B cell (primary cell): ENCODE data around the gene DMKN. TPM values are rescaled to one million over a fixed set of nuclear protein-coding genes. Genes with fewer than 3 reads are reported as not detected.

Source experiments
- ATAC-seq: fragments of 200-7000 bp; cut with Tn5 transposase; one replicate; pipeline ENCODE4 v1.10.0; 2021; ENCODE audit warnings: low read depth, mild to moderate bottlenecking, moderate number of reproducible peaks, moderate library complexity
- CTCF ChIA-PET: fragments of 350-600 bp; sonication (Branson Sonifier 250); formaldehyde crosslinking; loops from one replicate; lab custom pipeline; 2021; ENCODE audit warnings: antibody characterized with exemption, inconsistent platforms; lab: Charles Lee
- POLR2A ChIA-PET: fragments of 350-600 bp; sonication (Branson Sonifier 250); formaldehyde crosslinking; loops from one replicate; lab custom pipeline; 2021; ENCODE audit warnings: antibody characterized with exemption; lab: Charles Lee
- DNase-seq: peaks from one replicate; pipeline ENCODE4 v3.0.0; 2013
- H2AFZ ChIP-seq: 2 replicates; pipeline ENCODE4 v1.6.1; 2012; ENCODE audit warnings: mild to moderate bottlenecking, low read depth, low read length; ENCODE audit not compliant: insufficient read depth, poor library complexity, severe bottlenecking
- H3K27ac ChIP-seq, 2 donors: 1 replicate in 1 of 2; 2 replicates in 1 of 2; pipeline ENCODE4 v1.5.1; 2012 to 2013; ENCODE audit warnings: low read length in 2 of 2, mild to moderate bottlenecking in 2 of 2, moderate library complexity in 1 of 2
- H3K27me3 ChIP-seq, 4 experiments: fragments of 200-600 bp in 1 of 4; sonication (generic) in 1 of 4; replicated peaks in 1 of 4; 1 replicate in 2 of 4; 2 replicates in 2 of 4; pipeline versions ENCODE4 v1.6.1 to v1.7.0; 2013 to 2016; ENCODE audit warnings: low read length in 3 of 4, mild to moderate bottlenecking in 2 of 4, mixed read lengths in 1 of 4, moderate library complexity in 1 of 4; ENCODE audit not compliant: insufficient read depth in 4 of 4, control insufficient read depth in 3 of 4; ENCODE audit errors: control extremely low read depth in 1 of 4
- H3K36me3 ChIP-seq, 2 experiments: replicated peaks in 1 of 2; 1 replicate in 1 of 2; 2 replicates in 1 of 2; pipeline versions ENCODE4 v1.6.1 to v1.7.1; 2013; ENCODE audit warnings: low read length in 1 of 2; ENCODE audit not compliant: insufficient read depth in 2 of 2, control insufficient read depth in 1 of 2; ENCODE audit errors: control extremely low read depth in 1 of 2, extremely low read depth in 1 of 2
- H3K4me1 ChIP-seq, 2 donors: fragments of 200-600 bp in 1 of 2; sonication (generic) in 1 of 2; 1 replicate in 1 of 2; 2 replicates in 1 of 2; pipeline versions ENCODE4 v1.5.1 to v1.6.1; 2013 to 2017; ENCODE audit warnings: low read length in 2 of 2; ENCODE audit not compliant: control insufficient read depth in 2 of 2, insufficient read depth in 2 of 2
- H3K4me2 ChIP-seq: replicated peaks from 2 replicates; pipeline ENCODE3; 2012; ENCODE audit warnings: mild to moderate bottlenecking, low read depth, low read length; ENCODE audit not compliant: poor library complexity, severe bottlenecking
- H3K4me3 ChIP-seq, 5 experiments: fragments of 200-600 bp in 1 of 5; sonication (generic) in 1 of 5; 1 replicate in 3 of 5; 2 replicates in 2 of 5; pipeline versions ENCODE4 v1.5.1 to v1.7.0; 2011 to 2016; ENCODE audit warnings: low read length in 4 of 5, mild to moderate bottlenecking in 4 of 5, low read depth in 2 of 5, control low read depth in 1 of 5, moderate library complexity in 1 of 5; ENCODE audit not compliant: insufficient read depth in 1 of 5; ENCODE audit errors: control extremely low read depth in 1 of 5, extremely low read depth in 1 of 5
- H3K79me2 ChIP-seq: fragments of 200-600 bp; sonication (generic); one replicate; pipeline ENCODE4 v1.6.0; 2016; ENCODE audit warnings: low read length; ENCODE audit not compliant: control insufficient read depth, insufficient read depth
- H3K9ac ChIP-seq: fragments of 200-600 bp; sonication (generic); 2 replicates; pipeline ENCODE4 v1.6.1; 2017; ENCODE audit warnings: mild to moderate bottlenecking, low read length, moderate library complexity
- H3K9me3 ChIP-seq, 3 donors: one replicate each; pipeline versions ENCODE4 v1.6.1 to v1.7.1; 2013; ENCODE audit warnings: low read length in 2 of 3; ENCODE audit not compliant: control insufficient read depth in 2 of 3, insufficient read depth in 1 of 3; ENCODE audit errors: control extremely low read depth in 1 of 3
- H4K20me1 ChIP-seq: 2 replicates; pipeline ENCODE4 v1.6.0; 2012; ENCODE audit warnings: mild to moderate bottlenecking, low read length; ENCODE audit not compliant: insufficient read depth, control insufficient read depth, poor library complexity, severe bottlenecking
- H3K27ac Mint-ChIP-seq: one replicate; pipeline ENCODE4 v1.8.0; 2021; ENCODE audit warnings: mixed read lengths
- H3K27me3 Mint-ChIP-seq: one replicate; pipeline ENCODE4 v1.8.0; 2021; ENCODE audit warnings: mixed read lengths
- H3K4me1 Mint-ChIP-seq: one replicate; pipeline ENCODE4 v1.8.0; 2021; ENCODE audit warnings: mixed read lengths
- H3K4me3 Mint-ChIP-seq: one replicate; pipeline ENCODE4 v1.8.0; 2021; ENCODE audit warnings: mixed read lengths
- H3K9me3 Mint-ChIP-seq: one replicate; pipeline ENCODE4 v1.8.0; 2022; ENCODE audit warnings: mixed read lengths; ENCODE audit not compliant: insufficient read depth
- CTCF ChIP-seq: fragments of 200-600 bp; IDR thresholded peaks from one replicate; pipeline ENCODE4 v1.8.0; 2022; ENCODE audit warnings: antibody characterized with exemption, mild to moderate bottlenecking
- EZH2 ChIP-seq: IDR thresholded peaks from 2 replicates; pipeline ENCODE4 v1.6.1; 2012; ENCODE audit warnings: borderline replicate concordance, low read depth, mild to moderate bottlenecking, moderate library complexity, low read length; ENCODE audit not compliant: insufficient read depth, poor library complexity, severe bottlenecking
- WGBS: methylation state at CpG from one replicate; pipeline ENCODE4 v1.1.5; 2013; ENCODE audit warnings: missing lambda C conversion rate; ENCODE audit not compliant: insufficient coverage; 5-methylcytosine and 5-hydroxymethylcytosine counted together
- intact Hi-C: fragments of 100-400 bp; cut with micrococcal nuclease; formaldehyde crosslinking; loops from one replicate; pipeline ENCODE4 v1.10.0; 2022
- polyA plus RNA-seq: library from polyadenylated mRNA; depleted of rRNA; stranded (reverse); fragments of >200 nt; gene quantifications from 2 replicates; pipeline ENCODE4 v1.2.3, GENCODE V29; 2012
- total RNA-seq, 2 donors: library from RNA; stranded (reverse); fragments of 120-200 nt in 1 of 2; gene quantifications; 1 replicate in 1 of 2; 2 replicates in 1 of 2; pipeline versions ENCODE4 v1.2.3 to v1.2.4, GENCODE V29; 2013 to 2022

DMKN gene
- total and polyA plus RNA-seq, 2 donors (not counting 1 experiment from before 2014, with no cell fraction given), result 0.58 to 4.5 TPM

GRCh38 chr19:35553385-35554000 lies 40.0 kb upstream of the DMKN start:
- no peak for ATAC-seq

More at GRCh38 chr19:35553385-35554000, 40.0 kb upstream of the DMKN start:
- ChIA-PET POLR2A (no interaction called here), CTCF (no interaction called here)
- no peaks in the 10 kb centered on the region for H3K9me3 Mint-ChIP-seq
- H3K36me3 ChIP-seq, result peaks cover 0 to under 1% of the 10 kb centered on the region in 2 experiments
- no peak overlapping the region for H3K9ac ChIP-seq
- peaks cover 15% of the 10 kb centered on the region for H3K4me1 Mint-ChIP-seq
- H3K27ac ChIP-seq, result no peak overlapping the region
- no peak overlapping the region for H3K27ac Mint-ChIP-seq
- TF ChIP-seq CTCF (no peak), EZH2 (no peak)
- H3K79me2 ChIP-seq, result peaks cover 6% of the 10 kb centered on the region
- H2AFZ ChIP-seq, result no peak overlapping the region
- H3K9me3 ChIP-seq, result peaks cover 0 to 7% (median 0%) of the 10 kb centered on the region in 3 donors
- DNase-seq, result no peak
- H4K20me1 ChIP-seq, result no peaks in the 10 kb centered on the region
- peaks cover 0 to 19% (median 3%) of the 10 kb centered on the region in 4 experiments for H3K27me3 ChIP-seq
- intact Hi-C loops, result no loop called here
- no peak overlapping the region for H3K4me3 ChIP-seq
- no peak overlapping the region for H3K4me3 Mint-ChIP-seq
- H3K4me1 ChIP-seq, result peaks cover 10 to 12% of the 10 kb centered on the region in 2 donors
- 86% methylated on average over 14 of the region's 14 CpGs for WGBS
- no peak overlapping the region for H3K4me2 ChIP-seq
- peaks cover 14% of the 10 kb centered on the region for H3K27me3 Mint-ChIP-seq
